Measurements from ENCODE around the gene DCTN2.

DNA sequence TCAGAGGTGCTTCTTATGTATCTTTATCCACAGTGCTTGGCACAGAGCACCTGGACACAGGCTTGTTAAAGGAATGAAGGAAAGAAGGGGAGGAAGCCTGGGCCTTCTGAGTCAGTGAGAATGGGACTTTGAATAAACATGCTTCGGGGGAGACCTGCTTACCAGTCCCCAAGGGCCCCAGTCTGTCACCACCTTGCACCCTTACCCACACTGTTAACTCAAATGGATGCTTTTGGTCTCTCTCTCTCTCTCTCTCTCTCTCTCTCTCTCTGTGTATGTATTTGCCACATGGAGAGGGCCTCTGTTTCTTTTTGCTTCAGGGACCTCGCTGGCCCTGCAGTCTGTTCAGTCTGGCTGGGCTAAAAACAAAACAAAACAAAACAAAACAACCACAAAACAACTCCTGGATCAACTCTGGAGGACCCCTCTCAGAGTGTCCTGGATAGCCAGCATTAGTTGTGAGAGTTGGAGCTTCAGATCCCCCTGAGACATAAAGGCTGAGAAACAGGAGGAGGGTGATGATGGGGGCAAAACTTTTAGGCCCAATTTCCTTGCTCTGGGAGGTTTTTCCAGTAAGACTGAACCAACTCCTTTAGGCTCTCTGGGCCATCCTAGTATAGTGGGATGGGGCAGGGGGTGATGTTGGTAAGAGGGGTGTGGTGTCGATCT is 4.8 kb upstream of the DCTN2 start:
- TF ChIP-seq POLR2A (IDR thresholded peaks at IDR 0.05; ENCODE audit: low read length) (no peak), GATA1 (IDR thresholded peaks at IDR 0.05; ENCODE audit: low read depth, low read length) (no peak)

Measured in erythroblast (primary cell).